Measurements from ENCODE around the gene CTH.
A peak's percentile ranks its signal among the peaks of the same experiment; 100 is the strongest.
"Not testable (repeated sequence)": the region's sequence is repeated elsewhere in the genome, so short reads cannot be mapped to it uniquely, and the experiment has no call there.

Gene CTH

GRCh38 chr1:70410604-70411359, at the start of gene CTH:
TSS of gene CTH (plus strand) at chr1:70411268. CDS start at chr1:70411416, 148 bp downstream.
- peak within 1 kb of the TSS; percentile 72 for H2AFZ ChIP-seq (ENCODE audit: low read depth, low read length)
- peaks cover 6% of the 10 kb centered on the region for H3K4me1 ChIP-seq (ENCODE audit: insufficient read depth, low read length)
- no peaks in the 10 kb centered on the region for H3K36me3 ChIP-seq (ENCODE audit: insufficient read depth, low read length)
- H3K9me3 ChIP-seq (ENCODE audit: low read length) = no peaks in the 10 kb centered on the region
- H3K27me3 ChIP-seq (ENCODE audit: insufficient read depth, low read length) = no peaks in the 10 kb centered on the region
- peak within 1 kb of the TSS; percentile 86 for H3K4me3 ChIP-seq (ENCODE audit: low read length)

GRCh38 chr1:70361727-70362398, 49.2 kb upstream of the CTH start:
- H3K9me3 ChIP-seq (ENCODE audit: low read length) = no peaks in the 10 kb centered on the region
- H3K27me3 ChIP-seq (ENCODE audit: insufficient read depth, low read length) = no peaks in the 10 kb centered on the region
- no peak overlapping the region for H3K4me3 ChIP-seq (ENCODE audit: low read length)
- no peaks in the 10 kb centered on the region for H3K36me3 ChIP-seq (ENCODE audit: insufficient read depth, low read length)
- no peak overlapping the region for H2AFZ ChIP-seq (ENCODE audit: low read depth, low read length)
- H3K4me1 ChIP-seq (ENCODE audit: insufficient read depth, low read length) = peaks cover 7% of the 10 kb centered on the region

- Histone ChIP-seq H3K9me3 (ENCODE audit: low read length) (no peaks in the 10 kb centered on the region), H2AFZ (ENCODE audit: low read depth, low read length) (no peak overlapping the region), H3K4me3 (ENCODE audit: low read length) (no peak overlapping the region), H3K36me3 (ENCODE audit: insufficient read depth, low read length) (no peaks in the 10 kb centered on the region), H3K4me1 (ENCODE audit: insufficient read depth, low read length) (peaks cover 7% of the 10 kb centered on the region), H3K27me3 (ENCODE audit: insufficient read depth, low read length) (no peaks in the 10 kb centered on the region)
Measured at GRCh38 chr1:70364439-70364838, 46.6 kb upstream of the CTH start.

- H3K4me1 ChIP-seq (ENCODE audit: insufficient read depth, low read length); H2AFZ ChIP-seq (ENCODE audit: low read depth, low read length); H3K27me3 ChIP-seq (ENCODE audit: insufficient read depth, low read length); H3K4me3 ChIP-seq (ENCODE audit: low read length); H3K9me3 ChIP-seq (ENCODE audit: low read length); H3K36me3 ChIP-seq (ENCODE audit: insufficient read depth, low read length): not testable (repeated sequence)
Measured at GRCh38 chr1:70366425-70366952, 44.6 kb upstream of the CTH start.

GRCh38 chr1:70366997-70367396, 44.1 kb upstream of the CTH start:
- H3K27me3 ChIP-seq (ENCODE audit: insufficient read depth, low read length); H2AFZ ChIP-seq (ENCODE audit: low read depth, low read length); H3K4me3 ChIP-seq (ENCODE audit: low read length); H3K9me3 ChIP-seq (ENCODE audit: low read length); H3K36me3 ChIP-seq (ENCODE audit: insufficient read depth, low read length); H3K4me1 ChIP-seq (ENCODE audit: insufficient read depth, low read length): not testable (repeated sequence)

- H3K9me3 ChIP-seq (ENCODE audit: low read length); H3K27me3 ChIP-seq (ENCODE audit: insufficient read depth, low read length); H3K4me3 ChIP-seq (ENCODE audit: low read length); H3K36me3 ChIP-seq (ENCODE audit: insufficient read depth, low read length); H2AFZ ChIP-seq (ENCODE audit: low read depth, low read length); H3K4me1 ChIP-seq (ENCODE audit: insufficient read depth, low read length): not testable (repeated sequence)
Measured at GRCh38 chr1:70367397-70367796, 43.7 kb upstream of the CTH start.

- not testable (repeated sequence) for H3K27me3 ChIP-seq (ENCODE audit: insufficient read depth, low read length); H3K36me3 ChIP-seq (ENCODE audit: insufficient read depth, low read length); H3K9me3 ChIP-seq (ENCODE audit: low read length); H3K4me3 ChIP-seq (ENCODE audit: low read length); H2AFZ ChIP-seq (ENCODE audit: low read depth, low read length)
- peaks cover 13% of the 10 kb centered on the region for H3K4me1 ChIP-seq (ENCODE audit: insufficient read depth, low read length)
Measured at GRCh38 chr1:70371586-70371985, 39.5 kb upstream of the CTH start.

DNA sequence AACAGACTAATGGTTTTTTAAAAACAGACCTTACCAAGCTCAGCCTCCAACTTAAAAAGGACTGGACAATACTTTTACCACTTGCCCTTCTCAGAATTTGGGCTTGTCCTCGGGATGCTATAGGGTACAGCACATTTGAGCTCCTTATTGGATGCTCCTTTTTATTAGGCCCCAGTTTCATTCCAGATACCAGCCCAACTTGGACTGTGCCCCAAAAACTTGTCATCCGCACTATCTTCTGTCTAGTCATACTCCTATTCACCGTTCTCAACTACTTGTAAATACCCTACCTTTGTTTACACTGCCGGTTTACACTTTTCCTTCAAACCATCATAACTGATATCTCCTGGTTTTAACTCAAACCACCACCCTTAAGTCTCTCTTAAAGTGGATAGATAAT, 38.6 kb upstream of the CTH start:
- Histone ChIP-seq H3K36me3 (ENCODE audit: insufficient read depth, low read length) (no peaks in the 10 kb centered on the region), H3K4me3 (ENCODE audit: low read length) (no peak overlapping the region), H3K4me1 (ENCODE audit: insufficient read depth, low read length) (peaks cover 13% of the 10 kb centered on the region), H2AFZ (ENCODE audit: low read depth, low read length) (no peak overlapping the region), H3K27me3 (ENCODE audit: insufficient read depth, low read length) (no peaks in the 10 kb centered on the region), H3K9me3 (ENCODE audit: low read length) (no peaks in the 10 kb centered on the region)

- not testable (repeated sequence) for H3K36me3 ChIP-seq (ENCODE audit: insufficient read depth, low read length); H2AFZ ChIP-seq (ENCODE audit: low read depth, low read length); H3K9me3 ChIP-seq (ENCODE audit: low read length); H3K4me3 ChIP-seq (ENCODE audit: low read length); H3K27me3 ChIP-seq (ENCODE audit: insufficient read depth, low read length)
- peaks cover 13% of the 10 kb centered on the region for H3K4me1 ChIP-seq (ENCODE audit: insufficient read depth, low read length)
Measured at GRCh38 chr1:70373580-70373979, 37.5 kb upstream of the CTH start.

DNA sequence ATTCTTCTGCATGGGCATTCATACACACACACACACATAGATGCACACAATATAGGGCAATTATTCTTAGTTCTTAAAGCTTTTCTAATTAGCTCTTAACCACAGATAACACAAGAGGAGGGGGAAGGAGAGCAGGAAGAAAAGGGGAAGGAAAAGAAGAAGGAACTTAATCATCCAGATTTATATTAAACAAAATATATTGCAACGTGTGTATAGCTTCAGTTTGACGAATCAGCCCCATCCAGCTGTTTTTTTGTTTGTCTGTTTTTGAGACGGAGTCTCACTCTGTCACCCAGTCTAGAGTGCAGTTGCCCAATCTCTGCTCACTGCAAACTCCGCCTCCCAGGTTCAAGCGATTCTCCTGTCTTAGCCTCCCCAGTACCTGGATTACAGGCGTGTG, 34.9 kb upstream of the CTH start:
- no peak overlapping the region for H3K4me3 ChIP-seq (ENCODE audit: low read length)
- no peaks in the 10 kb centered on the region for H3K9me3 ChIP-seq (ENCODE audit: low read length)
- H3K4me1 ChIP-seq (ENCODE audit: insufficient read depth, low read length) = peaks cover 13% of the 10 kb centered on the region
- H3K27me3 ChIP-seq (ENCODE audit: insufficient read depth, low read length) = no peaks in the 10 kb centered on the region
- H2AFZ ChIP-seq (ENCODE audit: low read depth, low read length) = no peak overlapping the region
- H3K36me3 ChIP-seq (ENCODE audit: insufficient read depth, low read length) = no peaks in the 10 kb centered on the region

DNA sequence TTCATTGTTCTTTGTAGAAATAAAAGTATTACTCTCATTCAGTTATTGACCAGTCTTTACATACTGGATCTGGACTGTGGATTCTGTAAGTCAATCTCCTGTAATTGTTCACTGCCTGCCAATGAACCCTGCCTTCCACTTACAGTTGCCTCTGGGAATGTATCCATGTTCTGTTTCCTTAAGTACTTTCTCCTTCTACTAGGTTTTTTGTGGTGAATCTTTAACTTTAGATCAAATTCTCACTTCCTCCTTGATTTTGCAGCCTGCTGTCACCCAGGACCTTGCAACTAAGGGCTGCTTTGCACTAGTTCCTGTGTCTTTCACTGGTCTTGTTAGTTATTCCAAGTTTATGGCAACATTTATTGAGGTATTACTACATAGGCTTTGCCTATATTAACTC, 28.4 kb upstream of the CTH start:
- Histone ChIP-seq H3K9me3 (ENCODE audit: low read length) (no peaks in the 10 kb centered on the region), H3K27me3 (ENCODE audit: insufficient read depth, low read length) (no peaks in the 10 kb centered on the region), H3K4me3 (ENCODE audit: low read length) (no peak overlapping the region), H3K36me3 (ENCODE audit: insufficient read depth, low read length) (no peaks in the 10 kb centered on the region), H3K4me1 (ENCODE audit: insufficient read depth, low read length) (no peaks in the 10 kb centered on the region), H2AFZ (ENCODE audit: low read depth, low read length) (no peak overlapping the region)

- H3K4me3 ChIP-seq (ENCODE audit: low read length) = no peak overlapping the region
Measured at GRCh38 chr1:70383483-70383882, 27.6 kb upstream of the CTH start.

GRCh38 chr1:70384542-70384941, 26.5 kb upstream of the CTH start:
- Histone ChIP-seq H2AFZ (ENCODE audit: low read depth, low read length) (no peak overlapping the region), H3K27me3 (ENCODE audit: insufficient read depth, low read length) (no peaks in the 10 kb centered on the region), H3K36me3 (ENCODE audit: insufficient read depth, low read length) (no peaks in the 10 kb centered on the region), H3K4me1 (ENCODE audit: insufficient read depth, low read length) (no peaks in the 10 kb centered on the region), H3K9me3 (ENCODE audit: low read length) (no peaks in the 10 kb centered on the region), H3K4me3 (ENCODE audit: low read length) (no peak overlapping the region)

More at GRCh38 chr1:70383483-70383882, 27.6 kb upstream of the CTH start:
- Histone ChIP-seq H3K9me3 (ENCODE audit: low read length) (no peaks in the 10 kb centered on the region), H2AFZ (ENCODE audit: low read depth, low read length) (no peak overlapping the region), H3K36me3 (ENCODE audit: insufficient read depth, low read length) (no peaks in the 10 kb centered on the region), H3K4me1 (ENCODE audit: insufficient read depth, low read length) (no peaks in the 10 kb centered on the region), H3K27me3 (ENCODE audit: insufficient read depth, low read length) (no peaks in the 10 kb centered on the region)

All from neuron (in vitro differentiated cells).